Neuronal stem cell (in vitro differentiated cells): ENCODE measurements around the gene HCK.

ENCODE experiments used
- DNase-seq: peaks from one replicate; pipeline ENCODE4 v3.0.0-alpha.2; 2013; ENCODE audit warnings: low spot score
- H2AFZ ChIP-seq: one replicate; pipeline ENCODE4 v1.6.1; 2013; ENCODE audit warnings: mild to moderate bottlenecking, low read length, inconsistent platforms
- H2AK5ac ChIP-seq: 2 replicates; pipeline ENCODE4 v1.6.1; 2013; ENCODE audit warnings: low read depth, mild to moderate bottlenecking, inconsistent platforms, low read length, moderate library complexity, mixed read lengths
- H2BK120ac ChIP-seq: 2 replicates; pipeline ENCODE4 v1.6.1; 2013; ENCODE audit warnings: low read depth, mild to moderate bottlenecking, inconsistent platforms, low read length, moderate library complexity, mixed read lengths
- H2BK12ac ChIP-seq: one replicate; pipeline ENCODE4 v1.6.1; 2013; ENCODE audit warnings: low read length, inconsistent platforms
- H2BK15ac ChIP-seq: 2 replicates; pipeline ENCODE4 v1.6.1; 2013; ENCODE audit warnings: mild to moderate bottlenecking, low read length, inconsistent platforms, mixed read lengths
- H2BK5ac ChIP-seq: one replicate; pipeline ENCODE4 v1.6.1; 2013; ENCODE audit warnings: inconsistent platforms, mild to moderate bottlenecking, low read length, moderate library complexity
- H3K14ac ChIP-seq: one replicate; pipeline ENCODE4 v1.6.1; 2013; ENCODE audit warnings: low read length, inconsistent platforms
- H3K18ac ChIP-seq: 2 replicates; pipeline ENCODE4 v1.6.1; 2013; ENCODE audit warnings: low read length, inconsistent platforms
- H3K23ac ChIP-seq: 2 replicates; pipeline ENCODE4 v1.6.1; 2013; ENCODE audit warnings: low read depth, mild to moderate bottlenecking, mixed read lengths, low read length, inconsistent platforms; ENCODE audit not compliant: poor library complexity
- H3K27ac ChIP-seq: replicated peaks from 3 replicates; pipeline ENCODE4 v1.5.1; 2013; ENCODE audit warnings: low read length, inconsistent platforms
- H3K27me3 ChIP-seq, 3 experiments: 2 replicates each; pipeline ENCODE4 v1.6.1; 2013; ENCODE audit warnings: low read length in 3 of 3, mild to moderate bottlenecking in 2 of 3, inconsistent platforms in 1 of 3, low read depth in 1 of 3, mixed read lengths in 1 of 3, moderate library complexity in 1 of 3; ENCODE audit not compliant: control insufficient read depth in 3 of 3, insufficient read depth in 3 of 3
- H3K36me3 ChIP-seq, 2 donors: replicated peaks in 1 of 2; 2 replicates each; pipeline ENCODE4 v1.6.1; 2013; ENCODE audit warnings: low read length in 2 of 2; ENCODE audit not compliant: control insufficient read depth in 2 of 2, insufficient read depth in 2 of 2
- H3K4ac ChIP-seq: 2 replicates; pipeline ENCODE4 v1.6.1; 2013; ENCODE audit warnings: inconsistent platforms, mild to moderate bottlenecking, low read length, moderate library complexity
- H3K4me1 ChIP-seq, 2 donors: 1 replicate in 1 of 2; 2 replicates in 1 of 2; pipeline ENCODE4 v1.6.1; 2013; ENCODE audit warnings: low read length in 2 of 2, low read depth in 1 of 2; ENCODE audit not compliant: control insufficient read depth in 2 of 2, insufficient read depth in 1 of 2
- H3K4me2 ChIP-seq: one replicate; pipeline ENCODE4 v1.6.1; 2013; ENCODE audit warnings: mild to moderate bottlenecking, low read length, inconsistent platforms; ENCODE audit not compliant: insufficient read depth, poor library complexity, severe bottlenecking
- H3K4me3 ChIP-seq, 2 donors: 2 replicates each; pipeline ENCODE4 v1.5.1; 2013; ENCODE audit warnings: low read length in 2 of 2, mild to moderate bottlenecking in 2 of 2, inconsistent platforms in 1 of 2, moderate library complexity in 1 of 2
- H3K79me1 ChIP-seq: one replicate; pipeline ENCODE4 v1.6.1; 2013; ENCODE audit warnings: low read depth, mild to moderate bottlenecking, inconsistent platforms, low read length, moderate library complexity
- H3K9ac ChIP-seq: one replicate; pipeline ENCODE4 v1.6.1; 2013; ENCODE audit warnings: mild to moderate bottlenecking, low read depth, low read length, inconsistent platforms; ENCODE audit not compliant: poor library complexity
- H3K9me3 ChIP-seq, 2 donors: replicated peaks in 1 of 2; 2 replicates each; pipeline versions ENCODE3 to v1.6.1; 2013; ENCODE audit warnings: low read length in 2 of 2, mild to moderate bottlenecking in 2 of 2, inconsistent platforms in 1 of 2, low read depth in 1 of 2, mixed read lengths in 1 of 2, moderate library complexity in 1 of 2; ENCODE audit not compliant: control insufficient read depth in 2 of 2, insufficient read depth in 1 of 2
- H4K8ac ChIP-seq: one replicate; pipeline ENCODE4 v1.6.1; 2013; ENCODE audit warnings: low read depth, mild to moderate bottlenecking, inconsistent platforms, low read length, moderate library complexity
- H4K91ac ChIP-seq: one replicate; pipeline ENCODE4 v1.6.1; 2013; ENCODE audit warnings: low read length, low read depth, mild to moderate bottlenecking, inconsistent platforms; ENCODE audit not compliant: poor library complexity
- WGBS, 2 donors: extraction: QIAGEN DNeasy Blood & Tissue Kit; methylation state at CpG; one replicate each; pipeline ENCODE4 v1.1.7; 2013; ENCODE audit warnings: missing lambda C conversion rate in 2 of 2, mixed read lengths in 1 of 2; ENCODE audit not compliant: insufficient read length in 2 of 2, insufficient replicate concordance in 1 of 2; ENCODE audit errors: extremely low coverage in 2 of 2; 5-methylcytosine and 5-hydroxymethylcytosine counted together

Gene HCK

GRCh38 chr20:32130965-32131364, 78.9 kb downstream of the HCK start:
- DNase-seq: no peak
- WGBS, 2 donors: no CpG with 5 or more reads among the region's 2 CpGs
- Histone ChIP-seq H2BK15ac (no peak overlapping the region), H4K91ac (no peak overlapping the region), H3K27ac (no peak overlapping the region), H3K18ac (no peak overlapping the region), H2BK120ac (no peak overlapping the region), H3K9me3 (no peaks in the 10 kb centered on the region), H3K36me3 (peaks cover 2 to 46% of the 10 kb centered on the region in 2 donors), H2BK5ac (no peak overlapping the region), H3K14ac (no peak overlapping the region), H2AFZ (no peak overlapping the region), H2AK5ac (no peak overlapping the region), H4K8ac (no peak overlapping the region), H2BK12ac (no peak overlapping the region), H3K23ac (no peak overlapping the region), H3K4ac (no peak overlapping the region), H3K4me3 (no peak overlapping the region), H3K4me1 (peaks cover 0 to 7% of the 10 kb centered on the region in 2 donors), H3K9ac (no peak overlapping the region), H3K27me3 (no peaks in the 10 kb centered on the region), H3K4me2 (no peak overlapping the region), H3K79me1 (peaks cover 6% of the 10 kb centered on the region)

GRCh38 chr20:32132911-32133549, 81.0 kb downstream of the HCK start:
- H3K9me3 ChIP-seq: no peaks in the 10 kb centered on the region
- peaks cover 11 to 55% of the 10 kb centered on the region in 2 donors for H3K36me3 ChIP-seq
- H2BK12ac ChIP-seq: no peak overlapping the region
- H3K4ac ChIP-seq: no peak overlapping the region
- H2BK120ac ChIP-seq: no peak overlapping the region
- peaks cover 6% of the 10 kb centered on the region for H3K79me1 ChIP-seq
- H3K4me1 ChIP-seq: no peaks in the 10 kb centered on the region
- H2AFZ ChIP-seq: no peak overlapping the region
- H3K14ac ChIP-seq: no peak overlapping the region
- H2BK15ac ChIP-seq: no peak overlapping the region
- no peak overlapping the region for H3K27ac ChIP-seq
- no peak overlapping the region for H3K4me3 ChIP-seq
- no peak for DNase-seq
- H3K27me3 ChIP-seq: no peaks in the 10 kb centered on the region
- no CpG with 5 or more reads among the region's 10 CpGs for WGBS, 2 donors
- no peak overlapping the region for H3K23ac ChIP-seq
- no peak overlapping the region for H2AK5ac ChIP-seq
- no peak overlapping the region for H3K18ac ChIP-seq
- no peak overlapping the region for H4K8ac ChIP-seq
- H3K4me2 ChIP-seq: no peak overlapping the region
- no peak overlapping the region for H3K9ac ChIP-seq
- H2BK5ac ChIP-seq: no peak overlapping the region
- no peak overlapping the region for H4K91ac ChIP-seq

GRCh38 chr20:32134026-32134425, 82.0 kb downstream of the HCK start:
- no peak overlapping the region for H3K14ac ChIP-seq
- no peak overlapping the region for H3K4me2 ChIP-seq
- H2AK5ac ChIP-seq: no peak overlapping the region
- H2BK5ac ChIP-seq: no peak overlapping the region
- H3K23ac ChIP-seq: no peak overlapping the region
- no peak overlapping the region for H3K4ac ChIP-seq
- no peaks in the 10 kb centered on the region for H3K9me3 ChIP-seq
- H3K27ac ChIP-seq: no peak overlapping the region
- H2BK120ac ChIP-seq: no peak overlapping the region
- H2BK12ac ChIP-seq: no peak overlapping the region
- no peak overlapping the region for H4K91ac ChIP-seq
- H3K27me3 ChIP-seq: no peaks in the 10 kb centered on the region
- peaks cover 13 to 62% of the 10 kb centered on the region in 2 donors for H3K36me3 ChIP-seq
- no peak overlapping the region for H3K9ac ChIP-seq
- no peak overlapping the region for H2AFZ ChIP-seq
- no peak overlapping the region for H3K18ac ChIP-seq
- no peaks in the 10 kb centered on the region for H3K4me1 ChIP-seq
- no peak overlapping the region for H4K8ac ChIP-seq
- DNase-seq: no peak
- H2BK15ac ChIP-seq: no peak overlapping the region
- H3K79me1 ChIP-seq: peaks cover 6% of the 10 kb centered on the region
- no peak overlapping the region for H3K4me3 ChIP-seq
- no CpG with 5 or more reads among the region's 5 CpGs for WGBS, 2 donors

- no peak overlapping the region for H4K91ac ChIP-seq
Observed at GRCh38 chr20:32135983-32136515, 84.0 kb downstream of the HCK start.

More at GRCh38 chr20:32135983-32136515, 84.0 kb downstream of the HCK start:
- H3K9ac ChIP-seq: no peak overlapping the region
- no peak overlapping the region for H2BK120ac ChIP-seq
- no peak overlapping the region for H3K18ac ChIP-seq
- no peak overlapping the region for H2AFZ ChIP-seq
- no peak overlapping the region for H2BK15ac ChIP-seq
- H3K4me2 ChIP-seq: no peak overlapping the region
- no peak overlapping the region for H4K8ac ChIP-seq
- no peak overlapping the region for H3K27ac ChIP-seq
- H3K27me3 ChIP-seq: no peaks in the 10 kb centered on the region
- no peak overlapping the region for H3K4ac ChIP-seq
- no peaks in the 10 kb centered on the region for H3K9me3 ChIP-seq
- no peak overlapping the region for H2AK5ac ChIP-seq
- no peaks in the 10 kb centered on the region for H3K4me1 ChIP-seq
- no CpG with 5 or more reads among the region's 3 CpGs for WGBS, 2 donors
- H3K4me3 ChIP-seq: no peak overlapping the region
- no peak overlapping the region for H3K23ac ChIP-seq
- H3K79me1 ChIP-seq: peaks cover 6% of the 10 kb centered on the region
- H3K36me3 ChIP-seq: peaks cover 24 to 74% of the 10 kb centered on the region in 2 donors
- H2BK5ac ChIP-seq: no peak overlapping the region
- H3K14ac ChIP-seq: no peak overlapping the region
- H2BK12ac ChIP-seq: no peak overlapping the region
- no peak for DNase-seq
